ENCODE data around the gene STAT2. TPM values are rescaled to one million over a fixed set of nuclear protein-coding genes. Genes with fewer than 3 reads are reported as not detected.
A peak's percentile ranks its signal among the peaks of the same experiment; 100 is the strongest.
"Not testable (repeated sequence)": the region's sequence is repeated elsewhere in the genome, so short reads cannot be mapped to it uniquely, and the experiment has no call there.

Gene STAT2
- total and polyA plus RNA-seq, 8 donors = 22.6 to 245 (median 92.6) TPM

- Histone ChIP-seq H3K27ac (no peak overlapping the region), H3K4me1 (no peaks in the 10 kb centered on the region), H3K4me3 (no peak overlapping the region), H3K9me3 (no peaks in the 10 kb centered on the region), H3K27me3 (no peaks in the 10 kb centered on the region), H3K36me3 (peaks cover 64 to 96% (median 93%) of the 10 kb centered on the region in 4 donors)
- intact Hi-C loops (cut with DNase I; ENCODE audit: low total_unique reads) = no loop called here
- no peak for TF ChIP-seq EP300 (IDR thresholded peaks at IDR 0.05)
- TF ChIP-seq POLR2A (IDR thresholded peaks at IDR 0.05) = no peak
- TF ChIP-seq POLR2AphosphoS5 (IDR thresholded peaks at IDR 0.05) = no peak
- TF ChIP-seq CTCF (IDR thresholded peaks at IDR 0.05) = no peak
- WGBS, 5 donors = 88 to 95% (median 92%) methylated on average over 6 of the region's 6 CpGs
- no peak for DNase-seq
Observed at GRCh38 chr12:56324206-56324605, 35.7 kb downstream of the STAT2 start.

- H3K9me3 ChIP-seq; H3K4me3 ChIP-seq; H3K27me3 ChIP-seq; H3K27ac ChIP-seq; intact Hi-C loops (cut with DNase I; ENCODE audit: low total_unique reads); H3K4me1 ChIP-seq; DNase-seq: not testable (repeated sequence)
- peaks cover 53 to 89% (median 84%) of the 10 kb centered on the region in 4 donors for H3K36me3 ChIP-seq
- WGBS, 5 donors = 91 to 96% (median 95%) methylated on average over 8 of the region's 8 CpGs
Observed at GRCh38 chr12:56321610-56322009, 38.3 kb downstream of the STAT2 start.

GRCh38 chr12:56321027-56321426, 38.9 kb downstream of the STAT2 start:
- 84 to 100% (median 91%) methylated on average over 2 of the region's 2 CpGs for WGBS, 5 donors
- H3K4me1 ChIP-seq = peaks cover 6 to 10% (median 7%) of the 10 kb centered on the region in 4 donors
- H3K27ac ChIP-seq = no peak overlapping the region
- intact Hi-C loops (cut with DNase I; ENCODE audit: low total_unique reads) = no loop called here
- TF ChIP-seq POLR2AphosphoS5 (IDR thresholded peaks at IDR 0.05) = no peak
- no peak for TF ChIP-seq POLR2A (IDR thresholded peaks at IDR 0.05)
- no peak for TF ChIP-seq CTCF (IDR thresholded peaks at IDR 0.05)
- no peaks in the 10 kb centered on the region for H3K27me3 ChIP-seq
- DNase-seq = no peak
- H3K9me3 ChIP-seq = no peaks in the 10 kb centered on the region
- no peak overlapping the region for H3K4me3 ChIP-seq
- H3K36me3 ChIP-seq = peaks cover 47 to 83% (median 78%) of the 10 kb centered on the region in 4 donors

- WGBS, 5 donors = 90 to 97% (median 95%) methylated on average over 3 of the region's 3 CpGs
- intact Hi-C loops (cut with DNase I; ENCODE audit: low total_unique reads) = no loop called here
- H3K9me3 ChIP-seq = no peaks in the 10 kb centered on the region
- H3K4me1 ChIP-seq = peaks cover 15 to 26% (median 17%) of the 10 kb centered on the region in 4 donors
- no peaks in the 10 kb centered on the region for H3K27me3 ChIP-seq
- TF ChIP-seq CTCF (IDR thresholded peaks at IDR 0.05) (no peak), POLR2AphosphoS5 (IDR thresholded peaks at IDR 0.05) (no peak), EP300 (IDR thresholded peaks at IDR 0.05) (no peak), POLR2A (IDR thresholded peaks at IDR 0.05) (no peak)
- H3K36me3 ChIP-seq = peaks cover 16 to 65% (median 62%) of the 10 kb centered on the region in 4 donors
- DNase-seq = no peak
- no peak overlapping the region for H3K4me3 ChIP-seq
- H3K27ac ChIP-seq = no peak overlapping the region
Observed at GRCh38 chr12:56317675-56318074, 42.2 kb downstream of the STAT2 start.

- Histone ChIP-seq H3K4me3 (peak within 1 kb of the TSS; percentile 68 to 96 (median 87)), H3K36me3 (peaks cover 18 to 65% (median 62%) of the 10 kb centered on the region in 4 donors), H3K27me3 (no peaks in the 10 kb centered on the region), H3K9me3 (no peaks in the 10 kb centered on the region), H3K27ac (peak within 1 kb of the TSS; percentile 92 to 97 (median 94)), H3K4me1 (peaks cover 15 to 26% (median 17%) of the 10 kb centered on the region in 4 donors)
- TF ChIP-seq POLR2AphosphoS5 (IDR thresholded peaks at IDR 0.05) = peak; percentile 32 to 89 (median 86)
- no peak for TF ChIP-seq EP300 (IDR thresholded peaks at IDR 0.05)
- peak in 2 of 7 experiments; percentile 10 to 36 for TF ChIP-seq CTCF (IDR thresholded peaks at IDR 0.05)
- TF ChIP-seq POLR2A (IDR thresholded peaks at IDR 0.05) = peak in 2 of 4 donors; percentile 5 to 72
- DNase-seq = peak; percentile 95 to 98
- intact Hi-C loops (cut with DNase I; ENCODE audit: low total_unique reads) = no loop called here
- 0 to 1% (median 0%) methylated on average over 29 to 62 of the region's 62 CpGs for WGBS, 5 donors
Observed at GRCh38 chr12:56315622-56316473, 44.1 kb downstream of the STAT2 start, which contains the start of gene CNPY2. Gene CNPY2 (minus strand): TSS chr12:56315988. CDS start chr12:56315217, 771 bp downstream.

Data from stomach (tissue), 9 donors.